ENCODE results near the gene QRFP.

- TF ChIP-seq CTCF (IDR thresholded peaks at IDR 0.05) (no peak), ZFX (IDR thresholded peaks at IDR 0.05; ENCODE audit: borderline replicate concordance) (no peak)
These were observed 51.4 kb downstream of the QRFP start for GRCh38 chr9:130845254-130845653.

Measured in 22Rv1 (cell line).